ENCODE results near the gene BBS2. TPM values are rescaled to one million over a fixed set of nuclear protein-coding genes. Genes with fewer than 3 reads are reported as not detected.
A peak's percentile ranks its signal among the peaks of the same experiment; 100 is the strongest.

Gene BBS2
- total and polyA plus RNA-seq, 2 of the 13 experiments (the other 11 are each of a cell fraction or from before 2014, with no cell fraction given), result 59.7 to 68.3 TPM

DNA sequence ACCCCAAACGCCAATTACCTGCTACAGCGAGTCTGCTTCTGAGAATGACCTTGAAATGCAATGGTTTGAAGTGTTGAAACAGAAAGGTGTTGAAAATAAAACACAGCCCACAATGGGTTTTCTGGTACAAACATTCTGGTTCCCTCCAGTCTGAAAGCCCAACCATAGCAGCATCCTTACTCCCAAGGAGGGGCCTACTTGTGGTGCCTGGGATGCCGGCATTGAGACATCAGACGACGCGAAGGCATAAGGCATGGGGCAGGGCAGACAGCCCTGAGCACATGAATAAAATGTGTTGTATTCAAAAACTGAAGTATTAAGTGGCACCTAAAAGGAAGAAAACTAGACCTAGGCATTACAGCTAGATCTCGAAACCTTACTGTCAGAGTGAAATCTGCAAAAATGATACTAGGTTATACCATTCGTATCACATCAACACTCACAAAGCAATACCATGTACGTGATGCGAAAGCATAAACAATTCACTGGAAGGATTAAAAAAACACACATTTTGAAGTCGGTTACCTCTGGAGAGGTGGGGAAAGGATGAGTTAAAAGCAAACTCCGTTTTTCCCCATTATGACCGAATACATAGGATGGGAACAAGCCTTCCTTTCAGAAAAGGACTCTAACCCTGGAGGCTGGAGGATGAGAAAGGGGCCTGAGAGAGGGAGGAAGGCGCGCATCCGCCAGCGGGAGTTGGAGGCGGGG, 69.4 kb downstream of the BBS2 start (continued):
- TF ChIP-seq, protein P1, sequence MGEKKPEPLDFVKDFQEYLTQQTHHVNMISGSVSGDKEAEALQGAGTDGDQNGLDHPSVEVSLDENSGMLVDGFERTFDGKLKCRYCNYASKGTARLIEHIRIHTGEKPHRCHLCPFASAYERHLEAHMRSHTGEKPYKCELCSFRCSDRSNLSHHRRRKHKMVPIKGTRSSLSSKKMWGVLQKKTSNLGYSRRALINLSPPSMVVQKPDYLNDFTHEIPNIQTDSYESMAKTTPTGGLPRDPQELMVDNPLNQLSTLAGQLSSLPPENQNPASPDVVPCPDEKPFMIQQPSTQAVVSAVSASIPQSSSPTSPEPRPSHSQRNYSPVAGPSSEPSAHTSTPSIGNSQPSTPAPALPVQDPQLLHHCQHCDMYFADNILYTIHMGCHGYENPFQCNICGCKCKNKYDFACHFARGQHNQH (CRISPR knock-in tag; IDR thresholded peaks at IDR 0.05), result 0 out of 2 replicates have a peak, but pooled peaks have one; percentile 2
- TF ChIP-seq FOSL2 (CRISPR knock-in tag; IDR thresholded peaks at IDR 0.05) (no peak), TBX2 (CRISPR knock-in tag; IDR thresholded peaks at IDR 0.05; ENCODE audit: borderline replicate concordance) (peak; percentile 49; the same call in 1 of the 2 replicates), ZNF124 (CRISPR knock-in tag; IDR thresholded peaks at IDR 0.05) (no peak), TBL1XR1 (IDR thresholded peaks at IDR 0.05; ENCODE audit: borderline replicate concordance, low read length, partially characterized antibody) (no peak), ZNF775 (CRISPR knock-in tag; IDR thresholded peaks at IDR 0.05; ENCODE audit: borderline replicate concordance) (0 out of 2 replicates have a peak, but pooled peaks have one; percentile 53), ZNF567 (CRISPR knock-in tag; IDR thresholded peaks at IDR 0.05; ENCODE audit: borderline replicate concordance) (no peak), ZNF780A (CRISPR knock-in tag; IDR thresholded peaks at IDR 0.05) (no peak), ESRRA (CRISPR knock-in tag; IDR thresholded peaks at IDR 0.05; ENCODE audit: low read depth) (peak; percentile 80; the same call in 1 of the 2 replicates), ZNF777 (CRISPR knock-in tag; IDR thresholded peaks at IDR 0.05) (no peak), ZNF790 (CRISPR knock-in tag; IDR thresholded peaks at IDR 0.05; ENCODE audit: borderline replicate concordance) (peak; percentile 7; the same call in 1 of the 2 replicates), TGIF2 (CRISPR knock-in tag; IDR thresholded peaks at IDR 0.05) (peak; percentile 41; the same call in 1 of the 2 replicates), SPEN (CRISPR knock-in tag; IDR thresholded peaks at IDR 0.05; ENCODE audit: low read depth) (0 out of 2 replicates have a peak, but pooled peaks have one; percentile 22)
- TF ChIP-seq, protein P2, sequence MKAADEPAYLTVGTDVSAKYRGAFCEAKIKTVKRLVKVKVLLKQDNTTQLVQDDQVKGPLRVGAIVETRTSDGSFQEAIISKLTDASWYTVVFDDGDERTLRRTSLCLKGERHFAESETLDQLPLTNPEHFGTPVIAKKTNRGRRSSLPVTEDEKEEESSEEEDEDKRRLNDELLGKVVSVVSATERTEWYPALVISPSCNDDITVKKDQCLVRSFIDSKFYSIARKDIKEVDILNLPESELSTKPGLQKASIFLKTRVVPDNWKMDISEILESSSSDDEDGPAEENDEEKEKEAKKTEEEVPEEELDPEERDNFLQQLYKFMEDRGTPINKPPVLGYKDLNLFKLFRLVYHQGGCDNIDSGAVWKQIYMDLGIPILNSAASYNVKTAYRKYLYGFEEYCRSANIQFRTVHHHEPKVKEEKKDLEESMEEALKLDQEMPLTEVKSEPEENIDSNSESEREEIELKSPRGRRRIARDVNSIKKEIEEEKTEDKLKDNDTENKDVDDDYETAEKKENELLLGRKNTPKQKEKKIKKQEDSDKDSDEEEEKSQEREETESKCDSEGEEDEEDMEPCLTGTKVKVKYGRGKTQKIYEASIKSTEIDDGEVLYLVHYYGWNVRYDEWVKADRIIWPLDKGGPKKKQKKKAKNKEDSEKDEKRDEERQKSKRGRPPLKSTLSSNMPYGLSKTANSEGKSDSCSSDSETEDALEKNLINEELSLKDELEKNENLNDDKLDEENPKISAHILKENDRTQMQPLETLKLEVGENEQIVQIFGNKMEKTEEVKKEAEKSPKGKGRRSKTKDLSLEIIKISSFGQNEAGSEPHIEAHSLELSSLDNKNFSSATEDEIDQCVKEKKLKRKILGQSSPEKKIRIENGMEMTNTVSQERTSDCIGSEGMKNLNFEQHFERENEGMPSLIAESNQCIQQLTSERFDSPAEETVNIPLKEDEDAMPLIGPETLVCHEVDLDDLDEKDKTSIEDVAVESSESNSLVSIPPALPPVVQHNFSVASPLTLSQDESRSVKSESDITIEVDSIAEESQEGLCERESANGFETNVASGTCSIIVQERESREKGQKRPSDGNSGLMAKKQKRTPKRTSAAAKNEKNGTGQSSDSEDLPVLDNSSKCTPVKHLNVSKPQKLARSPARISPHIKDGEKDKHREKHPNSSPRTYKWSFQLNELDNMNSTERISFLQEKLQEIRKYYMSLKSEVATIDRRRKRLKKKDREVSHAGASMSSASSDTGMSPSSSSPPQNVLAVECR (CRISPR knock-in tag; IDR thresholded peaks at IDR 0.05; ENCODE audit: borderline replicate concordance), result no peak
- TF ChIP-seq, protein P3, sequence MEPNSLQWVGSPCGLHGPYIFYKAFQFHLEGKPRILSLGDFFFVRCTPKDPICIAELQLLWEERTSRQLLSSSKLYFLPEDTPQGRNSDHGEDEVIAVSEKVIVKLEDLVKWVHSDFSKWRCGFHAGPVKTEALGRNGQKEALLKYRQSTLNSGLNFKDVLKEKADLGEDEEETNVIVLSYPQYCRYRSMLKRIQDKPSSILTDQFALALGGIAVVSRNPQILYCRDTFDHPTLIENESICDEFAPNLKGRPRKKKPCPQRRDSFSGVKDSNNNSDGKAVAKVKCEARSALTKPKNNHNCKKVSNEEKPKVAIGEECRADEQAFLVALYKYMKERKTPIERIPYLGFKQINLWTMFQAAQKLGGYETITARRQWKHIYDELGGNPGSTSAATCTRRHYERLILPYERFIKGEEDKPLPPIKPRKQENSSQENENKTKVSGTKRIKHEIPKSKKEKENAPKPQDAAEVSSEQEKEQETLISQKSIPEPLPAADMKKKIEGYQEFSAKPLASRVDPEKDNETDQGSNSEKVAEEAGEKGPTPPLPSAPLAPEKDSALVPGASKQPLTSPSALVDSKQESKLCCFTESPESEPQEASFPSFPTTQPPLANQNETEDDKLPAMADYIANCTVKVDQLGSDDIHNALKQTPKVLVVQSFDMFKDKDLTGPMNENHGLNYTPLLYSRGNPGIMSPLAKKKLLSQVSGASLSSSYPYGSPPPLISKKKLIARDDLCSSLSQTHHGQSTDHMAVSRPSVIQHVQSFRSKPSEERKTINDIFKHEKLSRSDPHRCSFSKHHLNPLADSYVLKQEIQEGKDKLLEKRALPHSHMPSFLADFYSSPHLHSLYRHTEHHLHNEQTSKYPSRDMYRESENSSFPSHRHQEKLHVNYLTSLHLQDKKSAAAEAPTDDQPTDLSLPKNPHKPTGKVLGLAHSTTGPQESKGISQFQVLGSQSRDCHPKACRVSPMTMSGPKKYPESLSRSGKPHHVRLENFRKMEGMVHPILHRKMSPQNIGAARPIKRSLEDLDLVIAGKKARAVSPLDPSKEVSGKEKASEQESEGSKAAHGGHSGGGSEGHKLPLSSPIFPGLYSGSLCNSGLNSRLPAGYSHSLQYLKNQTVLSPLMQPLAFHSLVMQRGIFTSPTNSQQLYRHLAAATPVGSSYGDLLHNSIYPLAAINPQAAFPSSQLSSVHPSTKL (CRISPR knock-in tag; IDR thresholded peaks at IDR 0.05), result 0 out of 2 replicates have a peak, but pooled peaks have one; percentile 10
- TF ChIP-seq, protein P4, sequence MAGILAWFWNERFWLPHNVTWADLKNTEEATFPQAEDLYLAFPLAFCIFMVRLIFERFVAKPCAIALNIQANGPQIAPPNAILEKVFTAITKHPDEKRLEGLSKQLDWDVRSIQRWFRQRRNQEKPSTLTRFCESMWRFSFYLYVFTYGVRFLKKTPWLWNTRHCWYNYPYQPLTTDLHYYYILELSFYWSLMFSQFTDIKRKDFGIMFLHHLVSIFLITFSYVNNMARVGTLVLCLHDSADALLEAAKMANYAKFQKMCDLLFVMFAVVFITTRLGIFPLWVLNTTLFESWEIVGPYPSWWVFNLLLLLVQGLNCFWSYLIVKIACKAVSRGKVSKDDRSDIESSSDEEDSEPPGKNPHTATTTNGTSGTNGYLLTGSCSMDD (CRISPR knock-in tag; IDR thresholded peaks at IDR 0.05), result no peak

Measured in HepG2 (cell line).